ENCODE measurements around the gene SLC41A3.

GRCh38 chr3:126029241-126029640 lies 54.7 kb downstream of the SLC41A3 start:
- TF ChIP-seq EZH2 (IDR thresholded peaks at IDR 0.05; ENCODE audit: insufficient read depth, poor library complexity, severe bottlenecking) (no peak), EZH2phosphoT487 (IDR thresholded peaks at IDR 0.05; ENCODE audit: insufficient read depth, low read depth) (no peak)
